Hepatocyte (in vitro differentiated cells): ENCODE results near the gene POLR2A.

ENCODE experiments used
- CTCF ChIP-seq: fragments of 200-600 bp; sonication (generic); IDR thresholded peaks from 2 replicates; pipeline ENCODE4 v1.5.1; 2016; ENCODE audit warnings: antibody characterized with exemption, mild to moderate bottlenecking; ENCODE audit not compliant: poor library complexity
- EZH2 ChIP-seq: fragments of 200-600 bp; sonication (generic); IDR thresholded peaks from 2 replicates; pipeline ENCODE4 v1.6.1; 2016; ENCODE audit warnings: antibody characterized with exemption, mild to moderate bottlenecking, borderline replicate concordance

GRCh38 chr17:7477392-7478275, 6.5 kb upstream of the POLR2A start:
- TF ChIP-seq CTCF (no peak), EZH2 (no peak)
